A673 (cell line): ENCODE data around the gene IL10RA.

Source experiments
- EZH2 ChIP-seq: fragments of 200-600 bp; sonication (generic); IDR thresholded peaks from 2 replicates; pipeline ENCODE4 v1.6.1; 2017; ENCODE audit warnings: borderline replicate concordance, low read depth, mild to moderate bottlenecking, mixed read lengths, antibody characterized with exemption, low read length; ENCODE audit not compliant: poor library complexity, severe bottlenecking
- TF ChIP-seq, protein P1 (sequence below): fragments of 300-800, 200-600 bp; sonication (generic); conservative IDR thresholded peaks from 2 replicates; pipeline ENCODE4 v1.5.1; 2017; ENCODE audit warnings: low read depth, mild to moderate bottlenecking, antibody characterized with exemption, low read length, moderate library complexity, mixed read lengths

GRCh38 chr11:118045191-118045590 is 59.0 kb downstream of the IL10RA start:
- TF ChIP-seq, protein P1, sequence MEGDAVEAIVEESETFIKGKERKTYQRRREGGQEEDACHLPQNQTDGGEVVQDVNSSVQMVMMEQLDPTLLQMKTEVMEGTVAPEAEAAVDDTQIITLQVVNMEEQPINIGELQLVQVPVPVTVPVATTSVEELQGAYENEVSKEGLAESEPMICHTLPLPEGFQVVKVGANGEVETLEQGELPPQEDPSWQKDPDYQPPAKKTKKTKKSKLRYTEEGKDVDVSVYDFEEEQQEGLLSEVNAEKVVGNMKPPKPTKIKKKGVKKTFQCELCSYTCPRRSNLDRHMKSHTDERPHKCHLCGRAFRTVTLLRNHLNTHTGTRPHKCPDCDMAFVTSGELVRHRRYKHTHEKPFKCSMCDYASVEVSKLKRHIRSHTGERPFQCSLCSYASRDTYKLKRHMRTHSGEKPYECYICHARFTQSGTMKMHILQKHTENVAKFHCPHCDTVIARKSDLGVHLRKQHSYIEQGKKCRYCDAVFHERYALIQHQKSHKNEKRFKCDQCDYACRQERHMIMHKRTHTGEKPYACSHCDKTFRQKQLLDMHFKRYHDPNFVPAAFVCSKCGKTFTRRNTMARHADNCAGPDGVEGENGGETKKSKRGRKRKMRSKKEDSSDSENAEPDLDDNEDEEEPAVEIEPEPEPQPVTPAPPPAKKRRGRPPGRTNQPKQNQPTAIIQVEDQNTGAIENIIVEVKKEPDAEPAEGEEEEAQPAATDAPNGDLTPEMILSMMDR: no peak
- no peak for TF ChIP-seq EZH2
